OCI-LY7 (cell line): Measurements from ENCODE around the gene PCCA.

Experiments
- CTCF ChIP-seq: fragments of 200-600 bp; sonication (generic); conservative IDR thresholded peaks from 2 replicates; pipeline ENCODE4 v1.5.1; 2014; ENCODE audit warnings: mild to moderate bottlenecking, antibody characterized with exemption, low read length, moderate library complexity, mixed read lengths
- EZH2phosphoT487 ChIP-seq: fragments of 200-600 bp; sonication (generic); IDR thresholded peaks from 2 replicates; pipeline ENCODE4 v1.6.1; 2018; ENCODE audit warnings: low read depth, borderline replicate concordance, mild to moderate bottlenecking, mixed run types, antibody characterized with exemption, low read length, moderate library complexity, mixed read lengths

DNA sequence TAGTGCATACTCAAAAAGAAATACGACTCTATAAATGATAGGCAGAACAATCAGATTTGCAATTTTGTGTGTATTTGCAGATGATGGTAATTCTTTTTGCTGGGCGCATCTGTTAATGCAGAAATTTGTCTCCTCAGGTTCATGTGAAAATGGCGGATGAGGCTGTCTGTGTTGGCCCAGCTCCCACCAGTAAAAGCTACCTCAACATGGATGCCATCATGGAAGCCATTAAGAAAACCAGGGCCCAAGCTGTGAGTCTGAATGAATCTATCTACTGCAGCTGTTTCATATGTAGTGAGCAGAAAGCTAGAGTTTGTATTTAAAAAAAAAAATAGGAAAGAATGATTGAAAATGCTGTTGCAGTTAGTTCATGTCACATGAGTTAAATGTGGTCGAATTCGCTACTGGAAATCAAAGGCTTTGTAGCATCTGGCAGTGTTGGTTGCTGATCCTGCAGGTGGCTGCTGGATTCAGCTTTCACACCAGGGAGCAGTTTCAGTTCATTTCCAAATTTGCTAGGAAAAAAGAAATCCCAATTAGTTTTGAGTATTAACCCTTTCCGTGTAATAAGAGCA, 66.0 kb downstream of the PCCA start:
- TF ChIP-seq CTCF (no peak), EZH2phosphoT487 (no peak)
